ENCODE measurements around the gene NFATC4.

NFATC4 gene

DNA sequence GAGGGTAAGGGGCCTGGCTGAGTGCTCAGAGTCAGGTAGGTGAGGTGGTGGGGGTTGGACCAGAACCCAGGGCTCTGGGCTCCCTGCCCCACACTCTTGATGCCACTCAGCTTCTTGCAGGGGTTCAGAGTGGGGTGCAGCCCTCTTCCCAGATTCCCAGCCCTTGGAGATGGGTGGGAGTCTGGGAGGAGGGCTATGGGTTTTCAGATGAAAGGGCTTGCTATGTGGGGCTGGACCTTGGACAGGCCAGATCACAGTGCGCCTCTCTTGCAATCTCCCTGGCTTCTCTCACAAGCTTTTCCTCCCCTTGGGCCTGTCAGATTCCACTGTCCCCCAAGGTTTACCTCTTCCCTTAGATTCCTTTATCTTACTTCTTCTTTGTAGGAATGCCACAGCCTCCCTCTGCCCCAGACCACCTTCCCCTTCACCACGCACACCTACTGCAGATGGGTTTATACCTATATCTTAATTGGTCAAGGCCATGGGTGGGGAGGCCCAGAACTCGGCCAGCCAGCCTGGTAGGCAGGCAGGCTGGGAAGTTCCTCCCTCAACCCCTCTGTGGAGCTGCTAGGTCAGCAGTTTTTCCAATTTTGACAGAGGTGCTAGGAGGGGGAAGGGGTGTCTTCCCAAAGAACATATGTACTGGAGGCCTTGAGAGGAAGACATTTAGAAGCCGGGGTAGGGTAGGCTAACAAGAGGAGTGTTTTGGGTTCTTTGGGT is 32.2 kb downstream of the NFATC4 start:
- no peak overlapping the region for H3K4me3 ChIP-seq (ENCODE audit: control insufficient read depth, low read depth, low read length)
- no peak for DNase-seq (ENCODE audit: low read depth)

GRCh38 chr14:24401810-24402702 is 34.1 kb downstream of the NFATC4 start:
- TF ChIP-seq, protein P1, sequence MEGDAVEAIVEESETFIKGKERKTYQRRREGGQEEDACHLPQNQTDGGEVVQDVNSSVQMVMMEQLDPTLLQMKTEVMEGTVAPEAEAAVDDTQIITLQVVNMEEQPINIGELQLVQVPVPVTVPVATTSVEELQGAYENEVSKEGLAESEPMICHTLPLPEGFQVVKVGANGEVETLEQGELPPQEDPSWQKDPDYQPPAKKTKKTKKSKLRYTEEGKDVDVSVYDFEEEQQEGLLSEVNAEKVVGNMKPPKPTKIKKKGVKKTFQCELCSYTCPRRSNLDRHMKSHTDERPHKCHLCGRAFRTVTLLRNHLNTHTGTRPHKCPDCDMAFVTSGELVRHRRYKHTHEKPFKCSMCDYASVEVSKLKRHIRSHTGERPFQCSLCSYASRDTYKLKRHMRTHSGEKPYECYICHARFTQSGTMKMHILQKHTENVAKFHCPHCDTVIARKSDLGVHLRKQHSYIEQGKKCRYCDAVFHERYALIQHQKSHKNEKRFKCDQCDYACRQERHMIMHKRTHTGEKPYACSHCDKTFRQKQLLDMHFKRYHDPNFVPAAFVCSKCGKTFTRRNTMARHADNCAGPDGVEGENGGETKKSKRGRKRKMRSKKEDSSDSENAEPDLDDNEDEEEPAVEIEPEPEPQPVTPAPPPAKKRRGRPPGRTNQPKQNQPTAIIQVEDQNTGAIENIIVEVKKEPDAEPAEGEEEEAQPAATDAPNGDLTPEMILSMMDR (IDR thresholded peaks at IDR 0.05; ENCODE audit: control insufficient read depth, insufficient read depth, low read depth, low read length, missing control alignments): no peak
- no peak overlapping the region for H3K4me3 ChIP-seq (ENCODE audit: control insufficient read depth, low read depth, low read length)
- no peak for DNase-seq (ENCODE audit: low read depth)

More for the DNA sequence above, 32.2 kb downstream of the NFATC4 start:
- TF ChIP-seq, protein P1 (IDR thresholded peaks at IDR 0.05; ENCODE audit: control insufficient read depth, insufficient read depth, low read depth, low read length, missing control alignments): no peak

DNA sequence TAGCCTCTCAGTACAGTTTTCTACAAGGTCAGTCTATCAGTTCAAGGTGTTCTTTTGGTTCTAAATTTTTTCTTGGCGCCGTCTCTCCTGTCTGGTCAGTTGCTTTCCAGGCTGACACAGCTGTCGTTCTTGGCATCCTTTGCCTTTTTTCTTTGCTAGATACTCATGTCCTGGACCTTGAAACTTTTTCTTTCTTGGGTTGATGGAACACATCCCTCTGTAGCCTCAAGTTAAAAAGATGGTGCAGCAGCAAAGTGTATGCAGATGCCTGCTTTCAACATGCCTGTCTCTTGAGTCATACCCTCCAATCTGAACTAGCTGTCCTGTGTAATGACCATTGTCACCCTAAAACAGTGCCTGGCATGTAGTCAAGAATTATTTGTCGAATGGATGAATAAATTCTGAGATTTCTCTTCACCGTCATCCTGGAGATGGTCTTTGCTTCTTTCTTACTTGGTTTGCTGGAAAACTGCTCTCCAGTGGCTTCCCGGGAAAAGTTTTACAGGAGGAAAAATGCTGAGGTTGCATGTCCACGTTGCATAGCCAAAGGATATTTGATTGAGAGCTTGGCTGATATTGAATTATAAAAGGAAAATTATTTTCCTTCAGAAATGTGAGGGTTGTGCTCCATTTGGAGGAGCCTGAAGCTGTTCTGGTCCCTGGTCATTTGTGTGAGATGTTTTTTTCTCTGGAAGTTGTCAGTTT is 35.5 kb downstream of the NFATC4 start:
- TF ChIP-seq, protein P1 (IDR thresholded peaks at IDR 0.05; ENCODE audit: control insufficient read depth, insufficient read depth, low read depth, low read length, missing control alignments): no peak
- DNase-seq (ENCODE audit: low read depth): no peak
- no peak overlapping the region for H3K4me3 ChIP-seq (ENCODE audit: control insufficient read depth, low read depth, low read length)

- TF ChIP-seq, protein P1 (IDR thresholded peaks at IDR 0.05; ENCODE audit: control insufficient read depth, insufficient read depth, low read depth, low read length, missing control alignments): no peak
- no peak overlapping the region for H3K4me3 ChIP-seq (ENCODE audit: control insufficient read depth, low read depth, low read length)
- DNase-seq (ENCODE audit: low read depth): no peak
Observed at GRCh38 chr14:24404814-24405213, 36.8 kb downstream of the NFATC4 start.

DNA sequence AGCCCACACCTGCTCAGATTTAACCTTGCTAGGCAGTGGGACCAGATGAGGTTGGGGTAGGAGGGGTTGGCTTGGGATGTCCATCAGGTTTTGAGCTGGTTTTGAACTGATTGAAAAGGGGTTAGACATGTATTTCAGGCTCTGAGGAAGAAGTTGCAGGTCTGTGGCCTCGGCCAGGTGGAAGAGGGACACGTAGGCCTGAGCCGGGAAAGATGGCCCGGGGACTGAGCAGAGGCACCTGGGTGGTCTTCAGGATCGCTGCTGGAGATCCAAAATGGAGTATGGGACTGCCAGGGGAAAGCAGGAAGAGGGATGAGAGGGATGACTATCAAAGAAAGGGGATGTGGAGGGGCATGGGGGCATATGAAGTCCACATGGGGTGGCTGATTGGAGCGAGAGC is 38.4 kb downstream of the NFATC4 start:
- TF ChIP-seq, protein P1 (IDR thresholded peaks at IDR 0.05; ENCODE audit: control insufficient read depth, insufficient read depth, low read depth, low read length, missing control alignments): no peak
- H3K4me3 ChIP-seq (ENCODE audit: control insufficient read depth, low read depth, low read length): no peak overlapping the region
- no peak for DNase-seq (ENCODE audit: low read depth)

DNA sequence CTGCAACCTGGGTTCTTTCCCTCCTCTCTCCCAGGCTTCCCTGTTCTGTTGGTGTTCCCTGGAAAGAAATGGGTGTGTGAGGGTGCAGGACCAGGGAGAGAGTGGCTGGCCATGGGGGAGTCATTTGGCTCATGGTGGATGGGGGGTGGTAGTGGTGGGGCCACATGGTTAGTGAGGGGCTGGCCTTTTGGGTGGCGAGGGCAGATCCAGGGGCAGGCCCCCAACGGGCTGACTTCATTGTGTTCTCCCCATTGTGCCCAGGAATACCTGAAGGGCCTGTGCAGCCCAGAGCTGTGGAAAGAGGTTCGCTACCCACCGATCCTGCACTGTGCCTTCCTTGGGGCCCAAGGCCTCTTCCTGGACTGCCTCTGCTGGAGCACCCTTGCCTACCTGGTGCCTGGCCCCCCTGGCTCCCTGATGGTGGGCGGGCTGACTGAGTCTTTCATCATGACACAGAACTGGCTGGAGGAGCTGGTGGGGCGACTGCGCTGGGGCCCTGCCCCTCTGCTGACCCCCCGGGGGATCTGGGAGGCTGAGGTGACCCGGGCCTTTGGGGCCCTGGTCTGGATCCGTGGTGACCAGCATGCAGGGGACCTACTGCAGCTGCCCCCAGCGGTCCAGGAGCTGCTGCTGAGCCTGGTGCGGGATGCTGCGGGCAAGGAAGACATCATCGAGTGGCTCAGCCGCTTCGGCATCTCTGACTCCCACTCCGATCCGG is 39.8 kb downstream of the NFATC4 start:
- no peak overlapping the region for H3K4me3 ChIP-seq (ENCODE audit: control insufficient read depth, low read depth, low read length)
- TF ChIP-seq, protein P1 (IDR thresholded peaks at IDR 0.05; ENCODE audit: control insufficient read depth, insufficient read depth, low read depth, low read length, missing control alignments): no peak
- no peak for DNase-seq (ENCODE audit: low read depth)

Data from AG09309 (cell line).